H7 (cell line): ENCODE measurements around the gene TNFSF12. TPM values are rescaled to one million over a fixed set of nuclear protein-coding genes. Genes with fewer than 3 reads are reported as not detected.
A peak's percentile ranks its signal among the peaks of the same experiment; 100 is the strongest.

Experiments
- DNase-seq: peaks from one replicate; pipeline ENCODE4 v3.0.0; 2012
- H3K27me3 ChIP-seq: 2 replicates; pipeline ENCODE4 v1.6.0; 2011; ENCODE audit warnings: mild to moderate bottlenecking, low read length; ENCODE audit not compliant: control insufficient read depth, insufficient read depth
- H3K36me3 ChIP-seq: replicated peaks from 2 replicates; pipeline ENCODE4 v1.5.1; 2011; ENCODE audit warnings: low read length; ENCODE audit not compliant: control insufficient read depth, insufficient read depth
- H3K4me3 ChIP-seq: 2 replicates; pipeline ENCODE4 v1.5.1; 2011; ENCODE audit warnings: low read depth, mild to moderate bottlenecking, control low read depth, low read length, moderate library complexity; ENCODE audit not compliant: insufficient read depth
- total RNA-seq: library from RNA; depleted of rRNA; stranded (reverse); fragments of >200 nt; shearing (Covaris generic); gene quantifications from 2 replicates; pipeline ENCODE4 v1.2.3, GENCODE V29; 2014

The TNFSF12 gene
- total RNA-seq, 1 experiment from 2014 or later, result 6.2 TPM

GRCh38 chr17:7556627-7557026 is 7.8 kb downstream of the TNFSF12 start:
- H3K36me3 ChIP-seq, result no peaks in the 10 kb centered on the region
- no peaks in the 10 kb centered on the region for H3K27me3 ChIP-seq
- H3K4me3 ChIP-seq, result no peak overlapping the region
- no peak for DNase-seq

- H3K36me3 ChIP-seq, result no peaks in the 10 kb centered on the region
- H3K4me3 ChIP-seq, result no peak overlapping the region
- peak; percentile 73 for DNase-seq
- H3K27me3 ChIP-seq, result no peaks in the 10 kb centered on the region
Measured at GRCh38 chr17:7557147-7557764, 8.4 kb downstream of the TNFSF12 start.

GRCh38 chr17:7557775-7558543 is 9.1 kb downstream of the TNFSF12 start:
- peak; percentile 92 for DNase-seq
- Histone ChIP-seq H3K36me3 (no peaks in the 10 kb centered on the region), H3K4me3 (0 out of 2 replicates have a peak overlapping the region, but pooled peaks have one; percentile 8), H3K27me3 (no peaks in the 10 kb centered on the region)

GRCh38 chr17:7558544-7559319 is 9.9 kb downstream of the TNFSF12 start, which contains the start of gene TNFSF13:
TSS of gene TNFSF13 (plus strand) at chr17:7558750. CDS start at chr17:7559040, 290 bp downstream.
- no peaks in the 10 kb centered on the region for H3K27me3 ChIP-seq
- peaks cover under 1% of the 10 kb centered on the region; the same call in 1 of the 2 replicates for H3K36me3 ChIP-seq
- H3K4me3 ChIP-seq, result 0 out of 2 replicates have a peak within 1 kb of the TSS, but pooled peaks have one; percentile 8
- DNase-seq, result no peak

- DNase-seq, result no peak
- Histone ChIP-seq H3K36me3 (peaks cover 9% of the 10 kb centered on the region), H3K27me3 (no peaks in the 10 kb centered on the region), H3K4me3 (no peak overlapping the region)
Measured at GRCh38 chr17:7559320-7560171, 10.7 kb downstream of the TNFSF12 start.

GRCh38 chr17:7560172-7561027 is 11.5 kb downstream of the TNFSF12 start:
- Histone ChIP-seq H3K27me3 (no peaks in the 10 kb centered on the region), H3K4me3 (peak overlapping the region; percentile 83), H3K36me3 (peaks cover 17% of the 10 kb centered on the region)

GRCh38 chr17:7561028-7561575 is 12.2 kb downstream of the TNFSF12 start:
- peak; percentile 95 for DNase-seq
- peak overlapping the region; percentile 83 for H3K4me3 ChIP-seq
- H3K27me3 ChIP-seq, result no peaks in the 10 kb centered on the region
- H3K36me3 ChIP-seq, result peaks cover 21% of the 10 kb centered on the region

More at GRCh38 chr17:7560172-7561027, 11.5 kb downstream of the TNFSF12 start:
- DNase-seq, result peak; percentile 89

- no peaks in the 10 kb centered on the region for H3K27me3 ChIP-seq
- peaks cover 21% of the 10 kb centered on the region for H3K36me3 ChIP-seq
- peak within 1 kb of the TSS; percentile 83 for H3K4me3 ChIP-seq
- DNase-seq, result peak; percentile 99
Measured at GRCh38 chr17:7561589-7562207, 12.8 kb downstream of the TNFSF12 start, which contains the start of gene SENP3. TSS of gene SENP3 (plus strand) at chr17:7561919. CDS start at chr17:7563077, 1,158 bp downstream.

GRCh38 chr17:7562208-7562605 is 13.3 kb downstream of the TNFSF12 start:
- no peak for DNase-seq
- Histone ChIP-seq H3K4me3 (peak overlapping the region; percentile 83), H3K36me3 (peaks cover 21% of the 10 kb centered on the region), H3K27me3 (no peaks in the 10 kb centered on the region)

- Histone ChIP-seq H3K4me3 (no peak overlapping the region), H3K36me3 (peaks cover 21% of the 10 kb centered on the region), H3K27me3 (no peaks in the 10 kb centered on the region)
- no peak for DNase-seq
Measured at GRCh38 chr17:7563115-7563869, 14.4 kb downstream of the TNFSF12 start.

GRCh38 chr17:7569571-7569970 is 20.7 kb downstream of the TNFSF12 start:
- H3K36me3 ChIP-seq, result peaks cover 35% of the 10 kb centered on the region
- DNase-seq, result no peak
- no peaks in the 10 kb centered on the region for H3K27me3 ChIP-seq
- H3K4me3 ChIP-seq, result no peak overlapping the region

GRCh38 chr17:7570351-7570750 is 21.5 kb downstream of the TNFSF12 start:
- no peaks in the 10 kb centered on the region for H3K27me3 ChIP-seq
- DNase-seq, result no peak
- peaks cover 35% of the 10 kb centered on the region for H3K36me3 ChIP-seq
- H3K4me3 ChIP-seq, result no peak overlapping the region
